Measurements from ENCODE around the gene ITPRIPL2.

ITPRIPL2 gene

GRCh38 chr16:19068237-19068815 lies 45.4 kb upstream of the ITPRIPL2 start:
- H3K4me3 ChIP-seq (ENCODE audit: low read length): peak overlapping the region; percentile 88
- peak overlapping the region; percentile 94 for H2AFZ ChIP-seq (ENCODE audit: low read depth, low read length)
- H3K9me3 ChIP-seq (ENCODE audit: insufficient read depth, low read length): no peaks in the 10 kb centered on the region
- H3K4me2 ChIP-seq (ENCODE audit: low read length): peak overlapping the region; percentile 71
- H3K36me3 ChIP-seq (replicated peaks; ENCODE audit: low read depth, low read length): no peaks in the 10 kb centered on the region
- H4K20me1 ChIP-seq (ENCODE audit: insufficient read depth, low read length): no peaks in the 10 kb centered on the region
- peak overlapping the region; percentile 88 for H3K27ac ChIP-seq (ENCODE audit: low read length)
- H3K4me1 ChIP-seq (ENCODE audit: low read length): peaks cover 6% of the 10 kb centered on the region
- no peaks in the 10 kb centered on the region for H3K27me3 ChIP-seq (ENCODE audit: low read depth, low read length)
- TF ChIP-seq, protein P1, sequence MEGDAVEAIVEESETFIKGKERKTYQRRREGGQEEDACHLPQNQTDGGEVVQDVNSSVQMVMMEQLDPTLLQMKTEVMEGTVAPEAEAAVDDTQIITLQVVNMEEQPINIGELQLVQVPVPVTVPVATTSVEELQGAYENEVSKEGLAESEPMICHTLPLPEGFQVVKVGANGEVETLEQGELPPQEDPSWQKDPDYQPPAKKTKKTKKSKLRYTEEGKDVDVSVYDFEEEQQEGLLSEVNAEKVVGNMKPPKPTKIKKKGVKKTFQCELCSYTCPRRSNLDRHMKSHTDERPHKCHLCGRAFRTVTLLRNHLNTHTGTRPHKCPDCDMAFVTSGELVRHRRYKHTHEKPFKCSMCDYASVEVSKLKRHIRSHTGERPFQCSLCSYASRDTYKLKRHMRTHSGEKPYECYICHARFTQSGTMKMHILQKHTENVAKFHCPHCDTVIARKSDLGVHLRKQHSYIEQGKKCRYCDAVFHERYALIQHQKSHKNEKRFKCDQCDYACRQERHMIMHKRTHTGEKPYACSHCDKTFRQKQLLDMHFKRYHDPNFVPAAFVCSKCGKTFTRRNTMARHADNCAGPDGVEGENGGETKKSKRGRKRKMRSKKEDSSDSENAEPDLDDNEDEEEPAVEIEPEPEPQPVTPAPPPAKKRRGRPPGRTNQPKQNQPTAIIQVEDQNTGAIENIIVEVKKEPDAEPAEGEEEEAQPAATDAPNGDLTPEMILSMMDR (IDR thresholded peaks at IDR 0.05; ENCODE audit: low read depth, low read length): no peak
- no peak for TF ChIP-seq EZH2phosphoT487 (IDR thresholded peaks at IDR 0.05; ENCODE audit: low read depth)
- peaks cover 7% of the 10 kb centered on the region; the same call in 1 of the 2 replicates for H3K79me2 ChIP-seq (ENCODE audit: low read length)
- H3K9ac ChIP-seq (ENCODE audit: low read length): peak overlapping the region; percentile 90

DNA sequence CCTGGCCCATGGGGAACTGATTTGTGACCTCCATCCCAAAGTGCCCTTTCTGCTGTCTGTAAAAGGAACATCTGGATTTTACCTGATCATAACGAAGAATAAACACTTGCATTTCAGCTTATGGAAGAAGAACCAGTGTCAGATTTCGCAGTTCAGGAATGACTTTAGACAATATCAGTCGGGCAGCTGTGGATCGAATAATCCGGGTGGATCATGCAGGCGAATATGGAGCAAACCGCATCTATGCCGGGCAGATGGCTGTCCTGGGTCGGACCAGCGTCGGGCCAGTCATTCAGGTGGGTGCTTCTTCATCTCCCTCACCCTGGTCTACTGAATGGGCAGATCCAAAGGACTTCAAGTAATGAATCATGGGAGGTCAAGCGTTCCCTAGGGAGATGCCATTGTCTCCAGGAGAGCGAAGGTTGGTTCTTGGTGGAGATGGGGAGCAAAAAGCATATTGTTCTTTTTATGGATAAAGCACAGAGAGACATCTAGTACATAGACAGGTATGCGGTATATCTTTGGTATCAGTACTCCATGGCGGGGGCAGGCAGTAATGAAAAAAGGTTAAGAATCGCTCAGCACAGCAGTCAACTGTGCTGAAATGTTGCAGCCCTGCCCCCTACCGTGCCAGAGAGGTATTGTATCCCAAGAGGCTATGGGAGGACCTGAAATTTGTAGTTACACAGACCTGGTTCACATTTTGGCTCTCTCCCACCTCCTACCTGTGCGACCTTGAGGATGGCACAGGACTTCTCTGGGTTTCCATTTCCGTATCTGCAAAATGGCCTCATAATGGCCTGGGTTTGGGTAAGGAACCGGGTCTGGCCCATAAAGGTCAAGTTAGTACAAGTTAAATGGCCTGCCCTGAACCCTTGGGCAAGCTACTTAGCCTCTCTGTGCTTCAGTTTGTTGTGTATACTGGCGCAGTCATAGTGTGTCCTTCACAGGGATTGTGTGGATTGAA lies 41.7 kb upstream of the ITPRIPL2 start:
- TF ChIP-seq EZH2phosphoT487 (IDR thresholded peaks at IDR 0.05; ENCODE audit: low read depth): no peak
- TF ChIP-seq, protein P1 (IDR thresholded peaks at IDR 0.05; ENCODE audit: low read depth, low read length): peak; percentile 62
- Histone ChIP-seq H3K9me3 (ENCODE audit: insufficient read depth, low read length) (no peaks in the 10 kb centered on the region), H3K4me3 (ENCODE audit: low read length) (no peak overlapping the region), H4K20me1 (ENCODE audit: insufficient read depth, low read length) (no peaks in the 10 kb centered on the region), H3K27ac (ENCODE audit: low read length) (no peak overlapping the region), H3K79me2 (ENCODE audit: low read length) (peaks cover 7% of the 10 kb centered on the region; the same call in 1 of the 2 replicates), H3K36me3 (replicated peaks; ENCODE audit: low read depth, low read length) (no peaks in the 10 kb centered on the region), H2AFZ (ENCODE audit: low read depth, low read length) (no peak overlapping the region), H3K27me3 (ENCODE audit: low read depth, low read length) (no peaks in the 10 kb centered on the region), H3K4me1 (ENCODE audit: low read length) (peaks cover 6% of the 10 kb centered on the region), H3K4me2 (ENCODE audit: low read length) (no peak overlapping the region), H3K9ac (ENCODE audit: low read length) (no peak overlapping the region)

GRCh38 chr16:19073344-19073743 lies 40.4 kb upstream of the ITPRIPL2 start:
- no peak overlapping the region for H3K9ac ChIP-seq (ENCODE audit: low read length)
- no peak overlapping the region for H3K27ac ChIP-seq (ENCODE audit: low read length)
- H3K9me3 ChIP-seq (ENCODE audit: insufficient read depth, low read length): no peaks in the 10 kb centered on the region
- H4K20me1 ChIP-seq (ENCODE audit: insufficient read depth, low read length): no peaks in the 10 kb centered on the region
- peaks cover 6% of the 10 kb centered on the region for H3K4me1 ChIP-seq (ENCODE audit: low read length)
- H3K4me3 ChIP-seq (ENCODE audit: low read length): no peak overlapping the region
- H3K4me2 ChIP-seq (ENCODE audit: low read length): no peak overlapping the region
- TF ChIP-seq, protein P1 (IDR thresholded peaks at IDR 0.05; ENCODE audit: low read depth, low read length): no peak
- no peak for TF ChIP-seq EZH2phosphoT487 (IDR thresholded peaks at IDR 0.05; ENCODE audit: low read depth)
- no peak overlapping the region for H2AFZ ChIP-seq (ENCODE audit: low read depth, low read length)
- H3K27me3 ChIP-seq (ENCODE audit: low read depth, low read length): no peaks in the 10 kb centered on the region
- no peaks in the 10 kb centered on the region for H3K36me3 ChIP-seq (replicated peaks; ENCODE audit: low read depth, low read length)
- H3K79me2 ChIP-seq (ENCODE audit: low read length): peaks cover 7% of the 10 kb centered on the region; the same call in 1 of the 2 replicates

DNA sequence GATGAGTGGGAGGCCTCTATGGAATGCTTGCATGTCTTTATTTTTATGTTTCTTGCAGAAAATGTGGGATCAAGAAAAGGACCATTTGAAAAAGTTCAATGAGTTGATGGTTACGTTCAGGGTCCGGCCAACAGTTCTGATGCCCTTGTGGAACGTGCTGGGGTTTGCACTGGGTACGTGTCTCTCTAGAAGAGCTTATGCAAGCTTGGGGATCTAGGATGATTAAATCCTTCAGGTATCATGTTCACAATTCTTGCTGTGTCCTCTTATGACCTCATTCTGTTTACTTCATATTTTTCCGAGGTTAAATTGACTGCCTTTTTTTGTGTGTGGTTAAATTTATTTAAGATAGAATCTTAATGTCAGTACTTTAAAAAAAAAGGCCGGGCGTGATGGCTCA lies 39.9 kb upstream of the ITPRIPL2 start:
- no peak overlapping the region for H3K4me3 ChIP-seq (ENCODE audit: low read length)
- no peaks in the 10 kb centered on the region for H3K9me3 ChIP-seq (ENCODE audit: insufficient read depth, low read length)
- H2AFZ ChIP-seq (ENCODE audit: low read depth, low read length): no peak overlapping the region
- no peak for TF ChIP-seq EZH2phosphoT487 (IDR thresholded peaks at IDR 0.05; ENCODE audit: low read depth)
- TF ChIP-seq, protein P1 (IDR thresholded peaks at IDR 0.05; ENCODE audit: low read depth, low read length): no peak
- peaks cover 2% of the 10 kb centered on the region; the same call in 1 of the 2 replicates for H3K79me2 ChIP-seq (ENCODE audit: low read length)
- H4K20me1 ChIP-seq (ENCODE audit: insufficient read depth, low read length): no peaks in the 10 kb centered on the region
- peaks cover 2% of the 10 kb centered on the region for H3K4me1 ChIP-seq (ENCODE audit: low read length)
- H3K27ac ChIP-seq (ENCODE audit: low read length): no peak overlapping the region
- H3K36me3 ChIP-seq (replicated peaks; ENCODE audit: low read depth, low read length): peaks cover 5% of the 10 kb centered on the region
- no peak overlapping the region for H3K9ac ChIP-seq (ENCODE audit: low read length)
- no peaks in the 10 kb centered on the region for H3K27me3 ChIP-seq (ENCODE audit: low read depth, low read length)
- no peak overlapping the region for H3K4me2 ChIP-seq (ENCODE audit: low read length)
